ENCODE measurements around the gene BLOC1S4.

BLOC1S4 gene

GRCh38 chr4:6765703-6766102 lies 49.7 kb downstream of the BLOC1S4 start:
- Histone ChIP-seq H3K14ac (ENCODE audit: low read length in 2 of 2) (no peak overlapping the region), H4K8ac (ENCODE audit: low read length) (no peak overlapping the region), H2BK12ac (ENCODE audit: low read length in 2 of 2) (no peak overlapping the region), H2BK15ac (ENCODE audit: low read depth, poor library complexity, severe bottlenecking) (no peak overlapping the region), H3K9ac (ENCODE audit: low read length) (no peak overlapping the region), H2AFZ (ENCODE audit: low read depth, low read length) (no peak overlapping the region), H2BK5ac (ENCODE audit: low read depth, low read length, poor library complexity, severe bottlenecking) (no peak overlapping the region), H3K18ac (ENCODE audit: low read depth in 1 of 2, low read length in 2 of 2) (no peak overlapping the region), H3K4me3 (ENCODE audit: insufficient read depth in 1 of 2, low read depth in 1 of 2, low read length in 2 of 2) (no peak overlapping the region), H3K27ac (ENCODE audit: low read length, poor library complexity, severe bottlenecking) (no peak overlapping the region), H2AK5ac (ENCODE audit: low read length, severe bottlenecking) (no peak overlapping the region), H3K27me3 (ENCODE audit: control insufficient read depth in 1 of 2, insufficient read depth in 1 of 2, low read length in 2 of 2) (peaks cover 0 to 42% of the 10 kb centered on the region in 2 experiments), H3K4me2 (ENCODE audit: low read length, poor library complexity, severe bottlenecking) (no peak overlapping the region), H3K9me3 (ENCODE audit: control insufficient read depth, low read length) (peaks cover 5% of the 10 kb centered on the region), H3K4ac (ENCODE audit: low read depth in 1 of 2, low read length in 2 of 2) (no peak overlapping the region), H3K36me3 (ENCODE audit: control insufficient read depth in 1 of 2, insufficient read depth in 2 of 2, low read depth in 1 of 2, low read length in 2 of 2) (no peaks in the 10 kb centered on the region), H3K23ac (ENCODE audit: low read length in 2 of 2) (no peak overlapping the region), H3K4me1 (ENCODE audit: control insufficient read depth, insufficient read depth, low read depth, low read length) (peaks cover 22% of the 10 kb centered on the region), H2BK120ac (ENCODE audit: low read depth, low read length) (no peak overlapping the region), H4K91ac (ENCODE audit: low read length) (no peak overlapping the region), H3K79me1 (replicated peaks; ENCODE audit: low read length, poor library complexity, severe bottlenecking) (no peaks in the 10 kb centered on the region)
- DNase-seq = no peak
- 90% methylated on average over 2 of the region's 2 CpGs for WGBS

All from mesenchymal stem cell (in vitro differentiated cells and primary cell).